GM18909 (cell line): ENCODE data around the gene KIF11.
A peak's percentile ranks its signal among the peaks of the same experiment; 100 is the strongest.

ENCODE experiments used
- ATAC-seq: cut with Tn5 transposase; IDR thresholded peaks from one replicate; pipeline ENCODE4 v1.9.1; 2021; ENCODE audit warnings: mild to moderate bottlenecking; ENCODE audit not compliant: unreplicated experiment, poor library complexity

Gene KIF11

DNA sequence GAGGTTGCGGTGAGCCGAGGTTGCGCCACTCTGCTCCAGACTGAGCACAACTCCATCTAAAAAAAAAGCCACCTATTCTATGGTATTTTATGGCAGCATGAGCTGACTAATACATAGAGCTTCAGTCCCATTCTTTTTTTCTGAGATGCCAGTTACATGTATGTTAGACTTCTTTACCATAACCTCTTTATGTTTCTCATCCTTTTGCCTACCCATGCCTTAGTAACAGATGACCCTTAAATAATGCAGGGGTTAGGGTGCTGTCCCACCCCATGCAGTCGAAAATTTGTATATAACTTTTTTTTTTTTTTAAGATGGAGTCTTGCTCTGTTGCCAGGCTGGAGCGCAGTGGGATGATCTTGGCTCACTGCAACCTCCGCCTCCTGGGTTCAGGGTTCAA, 74.1 kb downstream of the KIF11 start:
- ATAC-seq, result no peak

- no peak for ATAC-seq
These were observed 84.8 kb downstream of the KIF11 start for GRCh38 chr10:92677708-92678107.

DNA sequence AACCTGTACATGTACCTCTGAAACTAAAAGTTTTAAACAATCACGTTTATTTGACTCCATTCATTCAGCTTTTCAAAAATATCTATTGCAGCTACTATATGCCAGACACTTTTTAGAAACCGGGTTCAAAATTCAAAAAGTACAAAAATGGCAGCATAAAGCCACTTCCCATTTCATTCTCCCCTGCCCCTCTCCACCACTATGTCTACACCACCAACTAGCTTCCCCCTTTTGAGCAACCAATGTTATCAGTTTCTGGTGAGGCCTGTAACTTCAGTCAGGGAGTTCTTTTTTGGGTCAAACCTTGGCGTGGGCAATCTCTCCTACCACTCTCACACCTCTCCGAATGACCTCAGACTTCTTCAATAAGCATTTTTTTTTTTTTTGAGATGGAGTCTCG, 85.3 kb downstream of the KIF11 start:
- ATAC-seq, result no peak

- ATAC-seq, result no peak
These were observed 88.4 kb downstream of the KIF11 start for GRCh38 chr10:92681306-92681834.

DNA sequence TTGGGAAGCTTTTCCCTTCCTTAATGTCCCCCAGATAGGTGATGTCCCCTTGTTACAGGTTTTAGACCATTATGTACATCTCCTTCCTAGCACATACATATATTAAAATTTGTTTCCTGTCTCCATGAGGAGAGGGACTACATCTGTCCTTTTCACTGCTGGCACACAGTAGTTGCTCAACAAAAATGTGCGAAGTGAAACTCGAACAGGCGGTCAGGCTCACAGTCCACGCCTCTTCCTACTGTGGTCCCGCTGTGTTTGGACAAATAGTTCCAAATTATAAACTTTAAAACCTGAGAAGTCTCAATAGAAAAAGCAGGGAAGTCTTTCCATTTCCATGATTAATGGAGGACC, 95.6 kb downstream of the KIF11 start:
- no peak for ATAC-seq

DNA sequence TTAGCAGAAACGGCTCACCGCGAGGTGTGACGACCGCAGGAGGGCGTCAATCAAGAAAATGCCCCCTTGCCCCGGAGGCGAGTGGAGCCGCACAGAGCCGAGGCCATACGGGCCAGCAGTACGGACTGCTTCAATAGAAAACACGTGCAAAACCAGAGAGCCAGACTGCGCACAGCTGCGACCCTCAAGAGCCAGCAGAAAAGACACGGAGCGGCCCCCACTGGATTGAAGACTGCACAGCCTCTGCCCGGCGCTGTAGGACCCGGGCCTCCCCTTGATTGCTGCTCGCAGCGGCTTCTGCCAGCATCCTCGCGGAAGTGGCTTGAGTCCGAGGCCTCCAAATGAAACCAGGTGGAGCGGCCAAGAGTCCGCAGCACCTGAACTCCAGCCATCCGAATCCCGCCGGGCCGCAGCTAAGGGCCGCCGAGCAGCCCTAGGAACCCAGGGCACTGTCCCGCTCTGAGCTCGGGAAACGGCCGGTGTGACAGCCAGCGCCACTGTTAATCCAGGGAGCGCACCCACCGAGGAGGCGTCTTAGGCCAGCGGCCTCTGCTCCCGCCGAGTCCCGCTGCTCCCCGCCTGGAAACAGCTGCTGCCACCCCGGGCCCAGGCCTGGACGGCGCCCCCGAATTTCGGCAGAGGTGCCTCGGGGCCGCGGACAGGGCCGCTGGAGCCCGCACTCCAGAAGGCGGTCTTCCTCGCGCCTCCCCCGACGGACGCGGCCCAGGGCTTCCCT, 96.2 kb downstream of the KIF11 start:
- peak; percentile 21 for ATAC-seq

DNA sequence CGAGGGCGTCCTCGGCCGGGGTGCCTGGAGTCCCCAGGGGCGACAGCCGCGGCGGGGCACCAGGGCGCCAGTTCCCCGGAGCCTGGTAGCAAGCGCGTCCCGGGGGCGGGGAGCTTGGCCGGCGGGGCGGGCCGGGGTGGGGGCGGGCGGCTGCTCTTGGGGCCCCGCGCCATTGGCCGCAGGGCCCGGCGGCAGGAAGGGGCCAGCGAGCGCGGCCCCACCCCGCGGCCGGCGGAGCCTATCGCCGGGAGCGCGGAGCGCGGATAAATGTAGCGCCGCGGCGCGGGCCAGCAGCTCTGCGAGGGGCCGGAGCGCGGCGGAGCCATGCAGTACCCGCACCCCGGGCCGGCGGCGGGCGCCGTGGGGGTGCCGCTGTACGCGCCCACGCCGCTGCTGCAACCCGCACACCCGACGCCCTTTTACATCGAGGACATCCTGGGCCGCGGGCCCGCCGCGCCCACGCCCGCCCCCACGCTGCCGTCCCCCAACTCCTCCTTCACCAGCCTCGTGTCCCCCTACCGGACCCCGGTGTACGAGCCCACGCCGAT, 96.8 kb downstream of the KIF11 start, which contains the start of gene HHEX:
Gene HHEX, plus strand, starts transcription at position 293 of the 548 bp plus-strand sequence. Its CDS starts 32 bp downstream, at position 325.
- ATAC-seq, result peak; percentile 51

DNA sequence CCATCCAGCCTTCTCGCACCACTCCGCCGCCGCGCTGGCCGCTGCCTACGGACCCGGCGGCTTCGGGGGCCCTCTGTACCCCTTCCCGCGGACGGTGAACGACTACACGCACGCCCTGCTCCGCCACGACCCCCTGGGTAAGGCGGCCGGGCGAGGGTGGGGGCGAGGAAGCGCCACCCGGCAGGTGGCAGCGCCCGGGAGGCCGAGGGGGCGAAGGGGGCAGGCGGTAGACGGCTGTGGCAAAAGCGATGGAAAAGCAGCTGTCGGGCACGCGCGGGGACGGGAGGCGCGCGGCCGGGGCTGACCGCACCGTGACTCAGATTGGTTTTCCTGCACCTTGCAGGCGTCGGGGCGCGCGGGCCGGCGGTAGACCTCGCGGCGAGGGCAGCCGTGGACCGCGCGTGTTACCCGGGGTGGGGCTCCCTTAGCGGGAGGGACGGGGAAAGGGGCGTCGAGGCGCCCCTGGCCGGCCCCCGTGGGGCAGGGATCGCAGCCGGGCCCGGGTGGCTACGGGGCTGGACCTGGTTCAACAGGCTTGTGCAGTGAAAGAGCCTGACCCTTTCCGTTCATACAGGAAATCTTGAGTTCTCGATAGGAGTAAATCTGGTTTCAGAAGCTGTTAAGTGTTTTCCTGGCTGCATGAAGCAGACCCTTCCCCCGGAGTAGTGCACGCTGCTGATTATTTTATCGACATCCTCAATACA, 97.4 kb downstream of the KIF11 start:
- ATAC-seq, result peak; percentile 41

DNA sequence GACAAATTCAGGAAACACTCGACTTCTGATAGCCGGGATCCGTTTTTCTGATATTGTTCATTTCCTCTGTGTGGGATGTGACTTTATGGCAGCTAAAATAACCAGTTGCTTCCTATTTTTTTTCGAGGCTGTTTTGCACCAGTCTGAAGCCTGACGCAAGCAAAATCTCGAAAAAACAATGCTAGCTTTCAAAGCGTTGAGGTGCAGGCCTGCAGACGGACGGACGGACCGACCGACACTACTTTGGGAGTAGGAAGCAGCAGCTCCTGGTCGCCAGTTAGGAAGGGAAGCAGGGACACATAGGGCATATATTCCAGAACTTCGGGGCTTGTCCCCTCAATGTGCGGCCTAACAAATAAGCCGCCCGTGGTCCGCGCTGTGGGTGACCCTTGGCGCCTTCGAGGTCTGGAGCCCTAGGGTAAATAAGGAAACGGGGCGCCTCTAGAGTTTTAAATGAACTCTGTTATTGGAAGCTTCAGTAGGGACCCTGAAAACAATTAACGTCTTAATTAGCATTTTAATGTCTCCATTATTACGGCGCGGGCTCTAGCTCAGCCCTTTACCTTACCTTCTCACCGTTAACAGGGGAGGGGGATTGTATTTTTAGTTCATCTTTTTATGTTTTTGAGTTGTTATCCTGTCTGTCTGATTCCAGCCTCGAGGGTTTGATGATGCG, 98.1 kb downstream of the KIF11 start:
- ATAC-seq, result no peak

DNA sequence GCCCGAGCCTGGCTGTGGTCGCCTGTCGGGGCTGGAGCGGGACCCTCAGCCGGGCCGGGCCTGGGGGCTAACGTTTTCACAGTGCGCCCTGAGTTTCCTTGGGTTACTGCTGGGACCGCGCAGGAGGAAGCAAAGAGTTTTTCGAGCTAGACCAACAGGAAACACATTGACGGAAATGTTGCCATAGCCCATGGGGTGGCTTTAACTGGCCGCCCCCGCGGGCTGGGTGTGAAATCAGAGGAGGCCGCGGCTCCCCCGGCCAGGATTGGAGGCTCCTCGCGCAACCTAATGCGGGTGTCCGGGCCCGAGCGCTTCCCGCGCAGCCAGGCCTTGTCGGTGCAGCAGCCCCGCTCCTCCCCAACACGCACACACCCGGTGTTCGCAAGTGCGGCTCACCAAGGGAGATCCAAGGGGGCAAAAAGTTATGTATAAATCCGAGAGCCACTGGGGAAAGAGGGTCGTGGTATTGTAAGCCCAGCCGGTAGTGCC, 98.7 kb downstream of the KIF11 start:
- no peak for ATAC-seq

GRCh38 chr10:92692080-92692671, 99.2 kb downstream of the KIF11 start:
- no peak for ATAC-seq

- ATAC-seq, result no peak
These were observed 100.0 kb downstream of the KIF11 start for GRCh38 chr10:92692697-92693533.

- ATAC-seq, result no peak
These were observed 100.6 kb downstream of the KIF11 start for GRCh38 chr10:92693534-92693893.

- no peak for ATAC-seq
These were observed 103.0 kb downstream of the KIF11 start for GRCh38 chr10:92695679-92696605.

DNA sequence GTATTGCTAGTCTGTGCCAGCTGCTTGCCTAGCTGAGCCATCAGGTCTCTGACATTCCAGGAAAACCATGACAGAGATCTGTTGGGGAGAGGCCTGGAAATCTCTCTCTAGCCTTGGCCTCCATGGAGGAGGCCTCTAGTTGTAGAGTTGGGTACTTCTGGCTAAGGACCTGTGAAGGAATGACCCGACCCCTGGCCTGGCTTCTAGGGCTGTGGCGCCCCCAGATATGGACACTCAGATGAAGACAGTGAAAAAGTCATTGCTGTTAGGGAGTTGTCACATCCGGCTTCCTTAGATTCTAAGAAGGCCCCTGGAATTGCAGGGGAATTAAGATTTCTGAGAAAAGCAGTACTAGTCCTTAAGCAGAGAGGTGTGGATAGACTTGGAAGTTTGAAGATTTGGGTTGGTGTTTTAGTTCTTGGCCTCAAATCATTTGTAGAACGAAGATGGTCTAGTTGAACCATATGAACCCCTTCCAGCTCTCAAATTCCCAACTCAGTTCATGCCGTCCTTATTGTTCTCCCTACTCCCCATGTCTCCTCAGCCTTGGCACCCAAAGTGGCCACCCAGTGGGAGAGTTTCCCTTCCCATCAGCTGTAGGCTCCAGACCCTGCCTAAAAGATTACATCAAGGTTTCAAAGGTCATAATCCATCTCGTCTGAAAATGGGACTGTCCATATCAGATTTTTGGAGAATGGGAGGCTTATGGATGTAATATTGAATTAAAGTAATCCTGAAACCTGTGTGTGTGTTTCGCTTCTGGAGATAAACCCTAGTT, 103.9 kb downstream of the KIF11 start:
- no peak for ATAC-seq

DNA sequence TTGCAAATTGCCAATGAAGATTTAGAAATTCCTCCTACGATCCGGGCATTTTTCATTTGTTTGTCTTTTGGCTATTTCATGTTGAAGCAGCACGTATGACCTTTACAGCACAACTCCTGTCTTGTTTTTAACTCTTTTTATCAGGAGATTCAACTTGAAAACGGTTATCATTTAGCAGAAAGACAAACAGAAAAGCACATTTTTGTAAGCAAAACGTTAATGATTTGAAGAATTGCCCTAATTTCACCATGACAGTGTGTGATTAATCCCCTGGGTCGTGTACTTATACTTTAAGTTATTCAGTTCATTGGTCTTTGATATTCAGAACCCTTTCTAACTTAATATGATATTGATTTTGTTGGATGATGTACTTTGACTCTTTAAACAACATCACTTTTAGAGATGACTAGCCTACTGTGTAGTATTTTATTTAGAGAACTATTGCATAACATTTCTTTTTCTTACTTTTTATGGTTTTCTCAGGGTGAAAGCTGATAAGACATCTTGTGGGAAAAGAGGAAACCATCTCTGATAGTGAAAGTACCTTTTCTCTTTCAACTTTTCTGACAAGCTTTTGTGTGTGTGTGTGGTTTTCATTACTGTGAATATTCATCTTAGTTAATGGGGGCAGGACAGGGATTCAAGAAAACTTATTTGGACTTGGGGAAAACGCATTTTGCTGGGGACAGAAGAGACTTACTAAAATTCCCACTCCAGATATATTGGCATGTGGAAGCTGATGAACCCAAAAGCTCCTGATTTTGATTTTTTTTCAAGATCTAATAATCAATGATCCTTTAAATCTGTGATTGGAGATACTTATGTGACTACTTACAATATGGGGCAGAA, 105.0 kb downstream of the KIF11 start:
- no peak for ATAC-seq

GRCh38 chr10:92699193-92699517, 106.2 kb downstream of the KIF11 start:
- no peak for ATAC-seq
